ENCODE data around the gene WDR48. TPM values are rescaled to one million over a fixed set of nuclear protein-coding genes. Genes with fewer than 3 reads are reported as not detected.
A peak's percentile ranks its signal among the peaks of the same experiment; 100 is the strongest.

WDR48 gene
- total and polyA plus RNA-seq, 5 donors from 2014 or later = 46.7 to 104 (median 50.2) TPM

- no peaks in the 10 kb centered on the region for H3K27me3 Mint-ChIP-seq
- H3K4me1 Mint-ChIP-seq = peaks cover 19 to 44% (median 30%) of the 10 kb centered on the region in 4 donors
- DNase-seq (no peak), ATAC-seq (ENCODE audit: low read depth in 2 of 2) (no peak)
- no peaks in the 10 kb centered on the region for H3K4me1 ChIP-seq (ENCODE audit: control insufficient read depth, insufficient read depth, low read length, poor library complexity, severe bottlenecking)
- no peaks in the 10 kb centered on the region for H3K9me3 ChIP-seq (ENCODE audit: control insufficient read depth in 2 of 2, low read length in 2 of 2)
- H3K36me3 ChIP-seq (ENCODE audit: control insufficient read depth, insufficient read depth, low read length) = peaks cover 49% of the 10 kb centered on the region
- no peak overlapping the region for H3K4me3 ChIP-seq (ENCODE audit: low read depth, low read length)
- peaks cover 38% of the 10 kb centered on the region for H3K36me3 Mint-ChIP-seq
- peaks cover 0 to 4% (median 0%) of the 10 kb centered on the region in 7 donors for H3K9me3 Mint-ChIP-seq
- H3K4me3 Mint-ChIP-seq = no peak overlapping the region
- H3K27me3 ChIP-seq (ENCODE audit: control insufficient read depth, insufficient read depth, low read length) = no peaks in the 10 kb centered on the region
- H3K27ac ChIP-seq (ENCODE audit: insufficient read depth, low read length, poor library complexity, severe bottlenecking) = no peak overlapping the region
- H3K27ac Mint-ChIP-seq = peak overlapping the region in 2 of 3 donors; percentile 11 to 39
Observed at GRCh38 chr3:39064646-39065045, 12.8 kb downstream of the WDR48 start.

DNA sequence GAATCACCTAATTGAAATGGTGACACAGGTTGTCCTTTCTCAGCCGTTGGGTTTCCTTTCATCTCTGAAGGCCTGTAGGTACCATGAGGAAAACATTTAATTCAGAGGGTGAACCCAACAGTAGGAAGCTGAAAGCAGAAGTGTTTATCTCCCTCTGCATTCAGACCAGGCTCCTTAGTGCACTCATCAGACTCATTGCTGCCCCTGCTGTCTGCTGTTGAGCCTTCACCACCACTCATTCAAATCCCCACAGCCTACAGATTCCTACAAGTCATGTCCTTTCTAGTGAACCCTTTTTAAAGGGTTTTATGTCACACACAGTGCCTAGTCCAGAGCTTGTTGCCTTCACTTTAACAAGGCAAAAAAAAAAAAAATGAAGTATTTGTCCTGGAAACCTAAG lies 13.4 kb downstream of the WDR48 start:
- no peak overlapping the region for H3K4me3 Mint-ChIP-seq
- H3K4me1 ChIP-seq (ENCODE audit: control insufficient read depth, insufficient read depth, low read length, poor library complexity, severe bottlenecking) = no peaks in the 10 kb centered on the region
- H3K27ac ChIP-seq (ENCODE audit: insufficient read depth, low read length, poor library complexity, severe bottlenecking) = no peak overlapping the region
- peak in 2 of 3 donors; percentile 14 to 71 for DNase-seq
- ATAC-seq (ENCODE audit: low read depth in 2 of 2) = peak; percentile 70 to 71
- H3K27me3 Mint-ChIP-seq = no peaks in the 10 kb centered on the region
- peaks cover 42% of the 10 kb centered on the region for H3K36me3 Mint-ChIP-seq
- peak overlapping the region in 2 of 3 donors; percentile 11 to 39 for H3K27ac Mint-ChIP-seq
- peaks cover 0 to 3% (median 0%) of the 10 kb centered on the region in 7 donors for H3K9me3 Mint-ChIP-seq
- no peak overlapping the region for H3K4me3 ChIP-seq (ENCODE audit: low read depth, low read length)
- H3K9me3 ChIP-seq (ENCODE audit: control insufficient read depth in 2 of 2, low read length in 2 of 2) = no peaks in the 10 kb centered on the region
- peaks cover 53% of the 10 kb centered on the region for H3K36me3 ChIP-seq (ENCODE audit: control insufficient read depth, insufficient read depth, low read length)
- no peaks in the 10 kb centered on the region for H3K27me3 ChIP-seq (ENCODE audit: control insufficient read depth, insufficient read depth, low read length)
- H3K4me1 Mint-ChIP-seq = peaks cover 14 to 40% (median 27%) of the 10 kb centered on the region in 4 donors

- Histone ChIP-seq H3K4me3 (ENCODE audit: low read depth, low read length) (no peak overlapping the region), H3K36me3 (ENCODE audit: control insufficient read depth, insufficient read depth, low read length) (peaks cover 70% of the 10 kb centered on the region), H3K4me1 (ENCODE audit: control insufficient read depth, insufficient read depth, low read length, poor library complexity, severe bottlenecking) (no peaks in the 10 kb centered on the region), H3K27me3 (ENCODE audit: control insufficient read depth, insufficient read depth, low read length) (no peaks in the 10 kb centered on the region), H3K27ac (ENCODE audit: insufficient read depth, low read length, poor library complexity, severe bottlenecking) (no peak overlapping the region), H3K9me3 (ENCODE audit: control insufficient read depth in 2 of 2, low read length in 2 of 2) (no peaks in the 10 kb centered on the region)
- ATAC-seq (ENCODE audit: low read depth in 2 of 2) (no peak), DNase-seq (no peak)
- Mint-ChIP-seq H3K27ac (peak overlapping the region in 1 of 3 donors; percentile 65), H3K36me3 (peaks cover 53% of the 10 kb centered on the region), H3K4me1 (peaks cover 2 to 24% (median 16%) of the 10 kb centered on the region in 4 donors), H3K27me3 (no peaks in the 10 kb centered on the region), H3K9me3 (no peaks in the 10 kb centered on the region), H3K4me3 (no peak overlapping the region)
Observed at GRCh38 chr3:39067286-39067685, 15.5 kb downstream of the WDR48 start.

DNA sequence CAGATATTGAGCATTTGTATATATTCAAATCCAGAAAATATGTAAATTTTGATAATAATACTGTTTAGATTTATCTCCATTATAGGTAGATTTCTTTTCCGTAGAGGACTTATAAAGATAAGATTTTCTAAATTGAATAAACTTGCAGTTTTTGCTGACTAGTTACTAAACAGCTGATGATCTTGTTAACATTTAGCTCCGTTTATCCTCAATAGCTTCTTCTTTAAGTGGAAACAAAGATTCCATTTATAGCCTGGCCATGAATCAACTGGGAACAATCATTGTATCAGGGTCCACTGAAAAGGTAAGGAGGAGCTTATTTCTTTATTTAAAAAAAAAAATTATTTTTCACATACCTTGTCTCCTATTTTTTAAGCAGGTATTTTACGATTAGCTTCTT lies 16.7 kb downstream of the WDR48 start:
- no peaks in the 10 kb centered on the region for H3K27me3 ChIP-seq (ENCODE audit: control insufficient read depth, insufficient read depth, low read length)
- Mint-ChIP-seq H3K27ac (no peak overlapping the region), H3K4me3 (no peak overlapping the region), H3K9me3 (no peaks in the 10 kb centered on the region), H3K4me1 (peaks cover 0 to 19% (median 9%) of the 10 kb centered on the region in 4 donors), H3K27me3 (no peaks in the 10 kb centered on the region), H3K36me3 (peaks cover 66% of the 10 kb centered on the region)
- ATAC-seq (ENCODE audit: low read depth in 2 of 2) (no peak), DNase-seq (no peak)
- H3K36me3 ChIP-seq (ENCODE audit: control insufficient read depth, insufficient read depth, low read length) = peaks cover 78% of the 10 kb centered on the region
- H3K27ac ChIP-seq (ENCODE audit: insufficient read depth, low read length, poor library complexity, severe bottlenecking) = no peak overlapping the region
- H3K4me3 ChIP-seq (ENCODE audit: low read depth, low read length) = no peak overlapping the region
- no peaks in the 10 kb centered on the region for H3K4me1 ChIP-seq (ENCODE audit: control insufficient read depth, insufficient read depth, low read length, poor library complexity, severe bottlenecking)
- no peaks in the 10 kb centered on the region for H3K9me3 ChIP-seq (ENCODE audit: control insufficient read depth in 2 of 2, low read length in 2 of 2)

DNA sequence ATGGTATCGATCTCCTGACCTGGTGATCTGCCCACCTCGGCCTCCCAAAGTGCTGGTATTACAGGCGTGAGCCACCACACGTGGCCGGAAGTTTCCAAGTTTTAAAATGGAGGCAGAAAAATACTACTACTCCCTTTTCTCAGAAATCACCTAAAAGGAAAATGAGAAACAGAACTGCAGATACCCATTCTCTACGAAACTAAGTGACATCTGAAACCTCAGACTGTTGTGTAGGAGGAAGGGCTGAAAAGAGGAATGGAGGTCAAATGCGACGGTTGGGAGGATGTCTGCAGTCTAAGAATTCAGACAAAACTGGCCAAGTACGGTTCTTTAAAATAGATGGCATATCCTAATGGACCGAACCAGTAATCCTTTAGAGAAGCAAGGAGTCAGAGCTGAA lies 24.1 kb downstream of the WDR48 start:
- H3K27ac ChIP-seq (ENCODE audit: insufficient read depth, low read length, poor library complexity, severe bottlenecking) = no peak overlapping the region
- ATAC-seq (ENCODE audit: low read depth in 2 of 2) = no peak
- H3K27me3 ChIP-seq (ENCODE audit: control insufficient read depth, insufficient read depth, low read length) = no peaks in the 10 kb centered on the region
- peaks cover 0 to 1% (median 0%) of the 10 kb centered on the region in 7 donors for H3K9me3 Mint-ChIP-seq
- H3K9me3 ChIP-seq (ENCODE audit: control insufficient read depth in 2 of 2, low read length in 2 of 2) = no peaks in the 10 kb centered on the region
- H3K27ac Mint-ChIP-seq = no peak overlapping the region
- peaks cover 78% of the 10 kb centered on the region for H3K36me3 ChIP-seq (ENCODE audit: control insufficient read depth, insufficient read depth, low read length)
- H3K4me3 ChIP-seq (ENCODE audit: low read depth, low read length) = no peak overlapping the region
- H3K4me1 Mint-ChIP-seq = peaks cover 2 to 24% (median 12%) of the 10 kb centered on the region in 4 donors
- no peaks in the 10 kb centered on the region for H3K4me1 ChIP-seq (ENCODE audit: control insufficient read depth, insufficient read depth, low read length, poor library complexity, severe bottlenecking)
- H3K4me3 Mint-ChIP-seq = no peak overlapping the region
- H3K27me3 Mint-ChIP-seq = no peaks in the 10 kb centered on the region
- peak in 1 of 3 donors; percentile 66 for DNase-seq
- peaks cover 67% of the 10 kb centered on the region for H3K36me3 Mint-ChIP-seq

DNA sequence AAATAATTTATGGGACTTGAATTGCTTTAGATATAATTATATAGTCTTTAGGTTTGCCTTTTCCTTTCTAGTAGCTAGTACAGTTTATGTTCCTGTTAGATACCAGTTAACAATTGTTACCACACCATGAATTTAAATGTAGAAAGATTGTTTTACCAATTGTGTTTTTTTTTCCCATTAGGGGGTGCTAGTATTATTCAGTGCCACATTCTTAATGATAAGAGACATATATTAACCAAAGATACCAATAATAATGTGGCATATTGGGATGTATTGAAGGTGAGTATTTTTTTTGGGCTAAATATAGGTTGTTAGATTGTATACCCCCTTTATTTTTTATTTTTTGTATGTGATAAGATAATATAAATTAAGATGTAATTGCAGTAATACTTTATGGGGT lies 27.7 kb downstream of the WDR48 start:
- Histone ChIP-seq H3K4me3 (ENCODE audit: low read depth, low read length) (no peak overlapping the region), H3K36me3 (ENCODE audit: control insufficient read depth, insufficient read depth, low read length) (peaks cover 62% of the 10 kb centered on the region), H3K4me1 (ENCODE audit: control insufficient read depth, insufficient read depth, low read length, poor library complexity, severe bottlenecking) (no peaks in the 10 kb centered on the region), H3K27ac (ENCODE audit: insufficient read depth, low read length, poor library complexity, severe bottlenecking) (no peak overlapping the region), H3K9me3 (ENCODE audit: control insufficient read depth in 2 of 2, low read length in 2 of 2) (no peaks in the 10 kb centered on the region), H3K27me3 (ENCODE audit: control insufficient read depth, insufficient read depth, low read length) (no peaks in the 10 kb centered on the region)
- Mint-ChIP-seq H3K4me3 (no peak overlapping the region), H3K4me1 (peaks cover 2 to 29% (median 7%) of the 10 kb centered on the region in 4 donors), H3K27me3 (no peaks in the 10 kb centered on the region), H3K27ac (no peak overlapping the region), H3K9me3 (peaks cover 0 to 1% (median 0%) of the 10 kb centered on the region in 7 donors), H3K36me3 (peaks cover 58% of the 10 kb centered on the region)
- no peak for ATAC-seq (ENCODE audit: low read depth in 2 of 2)
- DNase-seq = no peak

- DNase-seq = peak in 1 of 3 donors; percentile 42
- Histone ChIP-seq H3K4me3 (ENCODE audit: low read depth, low read length) (no peak overlapping the region), H3K36me3 (ENCODE audit: control insufficient read depth, insufficient read depth, low read length) (peaks cover 60% of the 10 kb centered on the region), H3K4me1 (ENCODE audit: control insufficient read depth, insufficient read depth, low read length, poor library complexity, severe bottlenecking) (no peaks in the 10 kb centered on the region), H3K9me3 (ENCODE audit: control insufficient read depth in 2 of 2, low read length in 2 of 2) (no peaks in the 10 kb centered on the region), H3K27ac (ENCODE audit: insufficient read depth, low read length, poor library complexity, severe bottlenecking) (no peak overlapping the region), H3K27me3 (ENCODE audit: control insufficient read depth, insufficient read depth, low read length) (no peaks in the 10 kb centered on the region)
- no peaks in the 10 kb centered on the region for H3K9me3 Mint-ChIP-seq
- H3K4me3 Mint-ChIP-seq = no peak overlapping the region
- H3K27me3 Mint-ChIP-seq = no peaks in the 10 kb centered on the region
- H3K27ac Mint-ChIP-seq = no peak overlapping the region
- H3K36me3 Mint-ChIP-seq = peaks cover 53% of the 10 kb centered on the region
- H3K4me1 Mint-ChIP-seq = peaks cover 2 to 25% (median 6%) of the 10 kb centered on the region in 4 donors
- no peak for ATAC-seq (ENCODE audit: low read depth in 2 of 2)
Observed at GRCh38 chr3:39080026-39080425, 28.2 kb downstream of the WDR48 start.

DNA sequence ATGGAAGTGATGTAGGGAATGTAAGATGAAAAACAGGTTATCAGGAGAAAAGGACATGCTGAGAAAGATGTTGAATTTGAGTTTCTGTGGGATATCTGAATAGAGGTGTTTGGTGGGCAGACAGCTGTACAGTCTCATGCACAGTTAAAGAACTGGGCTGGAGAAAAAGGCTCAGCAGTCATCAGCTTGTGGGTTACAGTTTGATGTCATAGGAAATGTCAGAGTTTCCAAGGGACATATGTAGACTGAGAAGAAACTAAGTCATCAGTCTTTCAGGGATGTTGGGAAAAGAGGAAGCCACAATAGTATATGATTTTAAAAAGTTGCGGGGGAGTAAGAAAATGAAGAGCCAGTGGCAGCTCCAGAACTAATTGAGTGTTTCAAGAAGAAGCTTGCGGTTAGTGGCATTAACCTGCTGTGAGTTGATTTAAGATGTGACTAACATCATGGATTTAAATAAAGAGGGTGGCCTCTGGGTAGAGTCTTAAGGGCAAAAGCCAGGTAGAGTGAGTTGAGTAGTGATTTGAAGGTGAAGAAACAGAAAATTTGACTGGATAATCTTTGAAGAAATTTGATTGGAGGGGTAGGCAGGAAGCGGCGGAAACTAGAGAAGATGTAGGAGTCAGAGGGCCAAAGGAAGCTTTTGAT lies 31.0 kb downstream of the WDR48 start:
- Mint-ChIP-seq H3K9me3 (no peaks in the 10 kb centered on the region), H3K4me1 (peaks cover 2 to 24% (median 7%) of the 10 kb centered on the region in 4 donors), H3K4me3 (no peak overlapping the region), H3K27ac (peak overlapping the region; percentile 31 to 70 (median 39)), H3K27me3 (no peaks in the 10 kb centered on the region), H3K36me3 (peaks cover 46% of the 10 kb centered on the region)
- Histone ChIP-seq H3K36me3 (ENCODE audit: control insufficient read depth, insufficient read depth, low read length) (peaks cover 59% of the 10 kb centered on the region), H3K9me3 (ENCODE audit: control insufficient read depth in 2 of 2, low read length in 2 of 2) (no peaks in the 10 kb centered on the region), H3K27ac (ENCODE audit: insufficient read depth, low read length, poor library complexity, severe bottlenecking) (no peak overlapping the region), H3K4me1 (ENCODE audit: control insufficient read depth, insufficient read depth, low read length, poor library complexity, severe bottlenecking) (no peaks in the 10 kb centered on the region), H3K27me3 (ENCODE audit: control insufficient read depth, insufficient read depth, low read length) (no peaks in the 10 kb centered on the region), H3K4me3 (ENCODE audit: low read depth, low read length) (no peak overlapping the region)
- no peak for ATAC-seq (ENCODE audit: low read depth in 2 of 2)
- DNase-seq = no peak

All from CD4-positive, CD25-positive, alpha-beta regulatory T cell (primary cell).